Keratinocyte (primary cell): ENCODE results near the gene MLH1. TPM values are rescaled to one million over a fixed set of nuclear protein-coding genes. Genes with fewer than 3 reads are reported as not detected.

Source experiments
- DNase-seq: peaks from one replicate; pipeline ENCODE4 v3.0.0-alpha.2; 2011; ENCODE audit warnings: low read depth, missing footprints, low spot score
- FAIRE-seq: peaks from 2 replicates; lab custom pipeline; 2011; peaks lifted over from hg19 to GRCh38; lab: Jason Lieb, UNC
- H2AFZ ChIP-seq: 2 replicates; pipeline ENCODE4 v1.6.0; 2012; ENCODE audit warnings: low read length, control low read depth, inconsistent platforms; ENCODE audit not compliant: control insufficient read depth
- H3K27ac ChIP-seq: 2 replicates; pipeline ENCODE4 v1.5.1; 2011; ENCODE audit warnings: low read length; ENCODE audit not compliant: control insufficient read depth, insufficient read depth
- H3K27me3 ChIP-seq: 3 replicates; pipeline ENCODE4 v1.6.0; 2011; ENCODE audit warnings: low read length; ENCODE audit not compliant: control insufficient read depth, insufficient read depth; ENCODE audit errors: extremely low read depth
- H3K36me3 ChIP-seq, 2 experiments: 2 replicates in 1 of 2; 3 replicates in 1 of 2; pipeline ENCODE4 v1.5.1; 2011; ENCODE audit warnings: low read length in 2 of 2, mild to moderate bottlenecking in 1 of 2; ENCODE audit not compliant: control insufficient read depth in 2 of 2, insufficient read depth in 2 of 2; ENCODE audit errors: extremely low read depth in 1 of 2
- H3K4me1 ChIP-seq: 3 replicates; pipeline ENCODE4 v1.5.1; 2011; ENCODE audit warnings: low read length; ENCODE audit not compliant: control insufficient read depth, insufficient read depth; ENCODE audit errors: extremely low read depth
- H3K4me2 ChIP-seq: 3 replicates; pipeline ENCODE4 v1.6.0; 2011; ENCODE audit warnings: low read depth, low read length; ENCODE audit not compliant: control insufficient read depth, insufficient read depth; ENCODE audit errors: extremely low read depth
- H3K4me3 ChIP-seq, 3 experiments: fragments of 200-600 bp in 1 of 3; sonication (generic) in 1 of 3; 2 replicates in 2 of 3; 3 replicates in 1 of 3; pipeline ENCODE4 v1.5.1; 2011 to 2016; ENCODE audit warnings: low read length in 3 of 3, mild to moderate bottlenecking in 3 of 3, control low read depth in 2 of 3, inconsistent platforms in 1 of 3, low read depth in 1 of 3, mixed read lengths in 1 of 3, mixed run types in 1 of 3, moderate library complexity in 1 of 3; ENCODE audit not compliant: control insufficient read depth in 2 of 3, insufficient read depth in 2 of 3; ENCODE audit errors: extremely low read depth in 1 of 3
- H3K79me2 ChIP-seq: 2 replicates; pipeline ENCODE4 v1.6.0; 2012; ENCODE audit warnings: low read length; ENCODE audit not compliant: control insufficient read depth, insufficient read depth
- H3K9ac ChIP-seq: 3 replicates; pipeline ENCODE4 v1.6.0; 2011; ENCODE audit warnings: low read length; ENCODE audit not compliant: control insufficient read depth, insufficient read depth; ENCODE audit errors: extremely low read depth
- H3K9me1 ChIP-seq: 3 replicates; pipeline ENCODE4 v1.6.0; 2011; ENCODE audit warnings: low read length; ENCODE audit not compliant: control insufficient read depth, insufficient read depth; ENCODE audit errors: extremely low read depth
- H3K9me3 ChIP-seq: 2 replicates; pipeline ENCODE4 v1.5.1; 2012; ENCODE audit warnings: low read depth, low read length; ENCODE audit not compliant: control insufficient read depth
- H4K20me1 ChIP-seq: 3 replicates; pipeline ENCODE4 v1.6.0; 2011; ENCODE audit warnings: low read length; ENCODE audit not compliant: control insufficient read depth, insufficient read depth; ENCODE audit errors: extremely low read depth
- CTCF ChIP-seq, 3 experiments: IDR thresholded peaks in 1 of 3; conservative IDR thresholded peaks in 1 of 3; optimal IDR thresholded peaks in 1 of 3; 2 replicates in 2 of 3; 3 replicates in 1 of 3; pipeline versions ENCODE3 to v1.5.1; 2011; ENCODE audit warnings: low read length in 3 of 3, mild to moderate bottlenecking in 3 of 3, moderate library complexity in 2 of 3, control low read depth in 1 of 3, inconsistent platforms in 1 of 3; ENCODE audit not compliant: insufficient read depth in 2 of 3; ENCODE audit errors: extremely low read depth in 1 of 3
- EZH2 ChIP-seq: IDR thresholded peaks from one replicate; pipeline ENCODE4 v1.6.1; 2012; ENCODE audit warnings: inconsistent platforms, mild to moderate bottlenecking, low read length, moderate library complexity
- dilution Hi-C: fragments of 300-500 bp; cut with MboI; formaldehyde crosslinking; loops from one replicate; pipeline ENCODE4 v1.7.0; 2020; ENCODE audit warnings: low sequenced_read_pairs; ENCODE audit not compliant: extremely low pct_ligation_motif_present
- polyA plus RNA-seq, 5 experiments: library from polyadenylated mRNA; depleted of rRNA in 3 of 5; stranded (reverse) in 3 of 5; stranded (forward) in 1 of 5; unstranded in 1 of 5; fragments of >200 nt; gene quantifications; 1 replicate in 1 of 5; 2 replicates in 3 of 5; 3 replicates in 1 of 5; pipeline versions ENCODE4 v1.2.1 to v1.2.3, GENCODE V29; 2011 to 2012; ENCODE audit warnings: missing spikeins in 2 of 5, low read depth in 1 of 5, low replicate concordance in 1 of 5

The MLH1 gene
- polyA plus RNA-seq, 1 donor (not counting 4 experiments of a cell fraction or from before 2014, with no cell fraction given), result 44.7 TPM

- Histone ChIP-seq H4K20me1 (no peaks in the 10 kb centered on the region), H3K4me2 (no peak overlapping the region), H3K9me3 (no peaks in the 10 kb centered on the region), H3K4me1 (no peaks in the 10 kb centered on the region), H3K36me3 (peaks cover 1 to 7% of the 10 kb centered on the region in 2 experiments), H3K4me3 (no peak overlapping the region), H2AFZ (no peak overlapping the region), H3K9ac (no peak overlapping the region), H3K27me3 (no peaks in the 10 kb centered on the region), H3K79me2 (peaks cover 12% of the 10 kb centered on the region), H3K27ac (no peak overlapping the region), H3K9me1 (no peaks in the 10 kb centered on the region)
- DNase-seq (no peak), FAIRE-seq (no peak)
- no peak for TF ChIP-seq EZH2
- TF ChIP-seq CTCF (optimal IDR thresholded peaks at IDR 0.05 in 1 of 3, IDR thresholded peaks at IDR 0.05 in 1 of 3, conservative IDR thresholded peaks at IDR 0.05 in 1 of 3; ENCODE audit: extremely low read depth in 1 of 3, insufficient read depth in 2 of 3, low read length in 3 of 3), result no peak
- dilution Hi-C loops, result no loop called here
These were observed 89.0 kb downstream of the MLH1 start for GRCh38 chr3:37082317-37082716.

DNA sequence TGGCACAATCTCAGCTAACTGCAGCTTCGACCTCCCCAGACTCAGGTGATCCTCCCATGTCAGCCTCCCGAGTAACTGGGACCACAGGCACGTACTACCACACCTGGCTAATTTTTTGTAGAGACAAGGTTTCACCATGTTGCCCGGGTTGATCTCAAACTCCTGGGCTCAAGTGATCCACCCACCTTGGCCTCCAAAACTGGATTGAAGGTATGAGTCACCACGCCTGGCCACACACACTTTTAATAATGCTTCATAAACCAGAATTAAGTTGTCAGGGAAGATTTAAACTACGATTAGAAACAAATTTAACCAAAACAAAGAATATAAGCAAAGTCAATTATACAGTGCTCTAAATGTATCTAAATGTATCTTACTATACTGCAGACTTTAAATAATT is 93.6 kb downstream of the MLH1 start:
- no peak overlapping the region for H2AFZ ChIP-seq
- H3K9me3 ChIP-seq, result no peaks in the 10 kb centered on the region
- FAIRE-seq, result no peak
- no peak overlapping the region for H3K4me2 ChIP-seq
- no peaks in the 10 kb centered on the region for H3K27me3 ChIP-seq
- H3K4me1 ChIP-seq, result no peaks in the 10 kb centered on the region
- H3K36me3 ChIP-seq, result peaks cover 3 to 7% of the 10 kb centered on the region in 2 experiments
- H3K79me2 ChIP-seq, result peaks cover 9% of the 10 kb centered on the region
- H3K9me1 ChIP-seq, result no peaks in the 10 kb centered on the region
- TF ChIP-seq CTCF (optimal IDR thresholded peaks at IDR 0.05 in 1 of 3, IDR thresholded peaks at IDR 0.05 in 1 of 3, conservative IDR thresholded peaks at IDR 0.05 in 1 of 3; ENCODE audit: extremely low read depth in 1 of 3, insufficient read depth in 2 of 3, low read length in 3 of 3), result no peak
- TF ChIP-seq EZH2, result no peak
- no peaks in the 10 kb centered on the region for H4K20me1 ChIP-seq
- no peak for DNase-seq
- H3K27ac ChIP-seq, result no peak overlapping the region
- H3K4me3 ChIP-seq, result no peak overlapping the region
- H3K9ac ChIP-seq, result no peak overlapping the region
- dilution Hi-C loops, result no loop called here
